ENCODE results near the gene AGBL4. TPM values are rescaled to one million over a fixed set of nuclear protein-coding genes. Genes with fewer than 3 reads are reported as not detected.

AGBL4 gene
- total and polyA plus RNA-seq, 9 of the 15 experiments (the other 6 are each of a cell fraction or from before 2014, with no cell fraction given) = 0.11 TPM; not detected in 7

DNA sequence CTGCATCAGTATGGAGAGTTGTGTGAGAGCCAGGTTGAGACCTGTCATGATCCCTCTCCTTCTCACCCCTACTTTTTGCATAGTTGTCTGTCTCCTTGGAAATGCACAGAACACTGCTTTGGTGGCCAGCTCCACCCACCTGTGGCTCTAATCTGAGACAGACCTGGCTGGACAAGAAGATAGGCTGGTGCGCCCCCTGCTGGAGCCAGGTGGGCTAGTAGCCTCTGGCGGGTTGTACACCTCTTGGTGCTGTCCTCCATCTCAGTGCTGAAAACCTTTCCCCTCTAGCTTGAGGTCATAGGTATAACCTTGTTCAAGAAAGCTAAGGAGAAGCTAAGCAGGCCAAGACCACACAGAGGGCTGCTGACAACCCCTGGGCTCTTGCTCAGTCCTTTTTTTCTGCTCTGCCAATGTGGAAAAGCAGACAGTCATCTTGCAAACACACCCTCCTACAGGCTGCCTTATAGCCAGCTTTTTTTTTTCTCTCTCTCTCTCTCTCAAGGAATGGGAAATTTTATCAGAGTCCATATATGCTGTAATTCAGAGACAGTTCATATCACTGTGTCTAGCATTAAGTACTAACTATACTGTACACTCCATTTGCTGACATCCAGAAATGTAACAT, 1492.9 kb downstream of the AGBL4 start (continued):
- TF ChIP-seq MAFG (tag; conservative IDR thresholded peaks at IDR 0.05) = no peak
- TF ChIP-seq ZNF12 (CRISPR knock-in tag; IDR thresholded peaks at IDR 0.05) = no peak
- TF ChIP-seq ETV6 (IDR thresholded peaks at IDR 0.05; ENCODE audit: borderline replicate concordance in 1 of 2, low read depth in 2 of 2, low read length in 1 of 2) = no peak
- no peak for TF ChIP-seq ETV6 (CRISPR knock-in tag; IDR thresholded peaks at IDR 0.05; ENCODE audit: borderline replicate concordance)
- no peak for TF ChIP-seq BHLHE40 (IDR thresholded peaks at IDR 0.05; ENCODE audit: low read length)
- TF ChIP-seq, protein P1, sequence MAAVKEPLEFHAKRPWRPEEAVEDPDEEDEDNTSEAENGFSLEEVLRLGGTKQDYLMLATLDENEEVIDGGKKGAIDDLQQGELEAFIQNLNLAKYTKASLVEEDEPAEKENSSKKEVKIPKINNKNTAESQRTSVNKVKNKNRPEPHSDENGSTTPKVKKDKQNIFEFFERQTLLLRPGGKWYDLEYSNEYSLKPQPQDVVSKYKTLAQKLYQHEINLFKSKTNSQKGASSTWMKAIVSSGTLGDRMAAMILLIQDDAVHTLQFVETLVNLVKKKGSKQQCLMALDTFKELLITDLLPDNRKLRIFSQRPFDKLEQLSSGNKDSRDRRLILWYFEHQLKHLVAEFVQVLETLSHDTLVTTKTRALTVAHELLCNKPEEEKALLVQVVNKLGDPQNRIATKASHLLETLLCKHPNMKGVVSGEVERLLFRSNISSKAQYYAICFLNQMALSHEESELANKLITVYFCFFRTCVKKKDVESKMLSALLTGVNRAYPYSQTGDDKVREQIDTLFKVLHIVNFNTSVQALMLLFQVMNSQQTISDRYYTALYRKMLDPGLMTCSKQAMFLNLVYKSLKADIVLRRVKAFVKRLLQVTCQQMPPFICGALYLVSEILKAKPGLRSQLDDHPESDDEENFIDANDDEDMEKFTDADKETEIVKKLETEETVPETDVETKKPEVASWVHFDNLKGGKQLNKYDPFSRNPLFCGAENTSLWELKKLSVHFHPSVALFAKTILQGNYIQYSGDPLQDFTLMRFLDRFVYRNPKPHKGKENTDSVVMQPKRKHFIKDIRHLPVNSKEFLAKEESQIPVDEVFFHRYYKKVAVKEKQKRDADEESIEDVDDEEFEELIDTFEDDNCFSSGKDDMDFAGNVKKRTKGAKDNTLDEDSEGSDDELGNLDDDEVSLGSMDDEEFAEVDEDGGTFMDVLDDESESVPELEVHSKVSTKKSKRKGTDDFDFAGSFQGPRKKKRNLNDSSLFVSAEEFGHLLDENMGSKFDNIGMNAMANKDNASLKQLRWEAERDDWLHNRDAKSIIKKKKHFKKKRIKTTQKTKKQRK (IDR thresholded peaks at IDR 0.05; ENCODE audit: borderline replicate concordance, low read depth, low read length) = no peak
- TF ChIP-seq EP400 (IDR thresholded peaks at IDR 0.05) = no peak
- TF ChIP-seq, protein P2, sequence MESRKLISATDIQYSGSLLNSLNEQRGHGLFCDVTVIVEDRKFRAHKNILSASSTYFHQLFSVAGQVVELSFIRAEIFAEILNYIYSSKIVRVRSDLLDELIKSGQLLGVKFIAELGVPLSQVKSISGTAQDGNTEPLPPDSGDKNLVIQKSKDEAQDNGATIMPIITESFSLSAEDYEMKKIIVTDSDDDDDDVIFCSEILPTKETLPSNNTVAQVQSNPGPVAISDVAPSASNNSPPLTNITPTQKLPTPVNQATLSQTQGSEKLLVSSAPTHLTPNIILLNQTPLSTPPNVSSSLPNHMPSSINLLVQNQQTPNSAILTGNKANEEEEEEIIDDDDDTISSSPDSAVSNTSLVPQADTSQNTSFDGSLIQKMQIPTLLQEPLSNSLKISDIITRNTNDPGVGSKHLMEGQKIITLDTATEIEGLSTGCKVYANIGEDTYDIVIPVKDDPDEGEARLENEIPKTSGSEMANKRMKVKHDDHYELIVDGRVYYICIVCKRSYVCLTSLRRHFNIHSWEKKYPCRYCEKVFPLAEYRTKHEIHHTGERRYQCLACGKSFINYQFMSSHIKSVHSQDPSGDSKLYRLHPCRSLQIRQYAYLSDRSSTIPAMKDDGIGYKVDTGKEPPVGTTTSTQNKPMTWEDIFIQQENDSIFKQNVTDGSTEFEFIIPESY (CRISPR knock-in tag; IDR thresholded peaks at IDR 0.05) = no peak
- TF ChIP-seq CAMTA2 (CRISPR knock-in tag; conservative IDR thresholded peaks at IDR 0.05) = no peak
- TF ChIP-seq EP300 (IDR thresholded peaks at IDR 0.05; ENCODE audit: low read length) = no peak
- TF ChIP-seq CTBP1 (IDR thresholded peaks at IDR 0.05; ENCODE audit: borderline replicate concordance) = peak; percentile 37; the same call in 1 of the 2 replicates
- no peak for TF ChIP-seq POLR3A (IDR thresholded peaks at IDR 0.05; ENCODE audit: borderline replicate concordance, extremely low read depth, insufficient read depth, insufficient read length)
- TF ChIP-seq, protein P3, sequence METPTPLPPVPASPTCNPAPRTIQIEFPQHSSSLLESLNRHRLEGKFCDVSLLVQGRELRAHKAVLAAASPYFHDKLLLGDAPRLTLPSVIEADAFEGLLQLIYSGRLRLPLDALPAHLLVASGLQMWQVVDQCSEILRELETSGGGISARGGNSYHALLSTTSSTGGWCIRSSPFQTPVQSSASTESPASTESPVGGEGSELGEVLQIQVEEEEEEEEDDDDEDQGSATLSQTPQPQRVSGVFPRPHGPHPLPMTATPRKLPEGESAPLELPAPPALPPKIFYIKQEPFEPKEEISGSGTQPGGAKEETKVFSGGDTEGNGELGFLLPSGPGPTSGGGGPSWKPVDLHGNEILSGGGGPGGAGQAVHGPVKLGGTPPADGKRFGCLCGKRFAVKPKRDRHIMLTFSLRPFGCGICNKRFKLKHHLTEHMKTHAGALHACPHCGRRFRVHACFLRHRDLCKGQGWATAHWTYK (CRISPR knock-in tag; IDR thresholded peaks at IDR 0.05) = no peak
- TF ChIP-seq ZC3H4 (CRISPR knock-in tag; IDR thresholded peaks at IDR 0.05; ENCODE audit: borderline replicate concordance) = no peak
- TF ChIP-seq SMARCE1 (IDR thresholded peaks at IDR 0.05) = no peak
- TF ChIP-seq NONO (IDR thresholded peaks at IDR 0.05; ENCODE audit: low read depth in 2 of 2, low read length in 1 of 2) = no peak
- no peak for TF ChIP-seq MYC (IDR thresholded peaks at IDR 0.05; ENCODE audit: low read depth, low read length)
- no peak for TF ChIP-seq MYC (CRISPR knock-in tag; IDR thresholded peaks at IDR 0.05; ENCODE audit: borderline replicate concordance, low read depth)
- no peak for TF ChIP-seq KDM2B (CRISPR knock-in tag; IDR thresholded peaks at IDR 0.05)
- 0 out of 2 replicates have a peak, but pooled peaks have one; percentile 44 for TF ChIP-seq CXXC5 (CRISPR knock-in tag; IDR thresholded peaks at IDR 0.05)
